Psoas muscle (tissue), 8 donors: Measurements from ENCODE around the gene ELOVL7. TPM values are rescaled to one million over a fixed set of nuclear protein-coding genes. Genes with fewer than 3 reads are reported as not detected.

ENCODE experiments used
- ATAC-seq, 4 donors: fragments of 200-7000 bp; cut with Tn5 transposase; one replicate each; pipeline ENCODE4 v1.9.1; 2020; ENCODE audit warnings: moderate library complexity in 3 of 4, mild to moderate bottlenecking in 2 of 4
- DNase-seq, 2 donors: peaks; one replicate each; pipeline ENCODE4 v3.0.0-alpha.2; 2020
- H3K27ac ChIP-seq: fragments of 200-600 bp; one replicate; pipeline ENCODE4 v1.8.0; 2022
- H3K27me3 ChIP-seq, 3 donors: fragments of 200-600 bp in 1 of 3; one replicate each; pipeline versions ENCODE4 v1.6.1 to v1.8.0; 2013 to 2022; ENCODE audit warnings: low read length in 2 of 3, mild to moderate bottlenecking in 2 of 3, moderate library complexity in 1 of 3; ENCODE audit not compliant: insufficient read depth in 3 of 3
- H3K36me3 ChIP-seq, 2 donors: fragments of 200-600 bp in 1 of 2; one replicate each; pipeline versions ENCODE4 v1.6.1 to v1.8.0; 2013 to 2022; ENCODE audit warnings: low read depth in 1 of 2, mild to moderate bottlenecking in 1 of 2, moderate library complexity in 1 of 2; ENCODE audit not compliant: insufficient read depth in 1 of 2
- H3K4me1 ChIP-seq: fragments of 200-600 bp; one replicate; pipeline ENCODE4 v1.8.0; 2022
- H3K4me3 ChIP-seq: fragments of 200-600 bp; one replicate; pipeline ENCODE4 v1.8.0; 2022; ENCODE audit warnings: mild to moderate bottlenecking
- H3K9me3 ChIP-seq: fragments of 200-600 bp; one replicate; pipeline ENCODE4 v1.8.0; 2022
- CTCF ChIP-seq: fragments of 200-600 bp; IDR thresholded peaks from one replicate; pipeline ENCODE4 v1.8.0; 2022; ENCODE audit warnings: antibody characterized with exemption
- whole genome bisulfite sequencing, 3 donors: extraction: QIAGEN DNeasy Blood & Tissue Kit; methylation state at CpG; one replicate each; pipeline versions ENCODE4 v1.1.6 to v1.1.7; 2013; 5-methylcytosine and 5-hydroxymethylcytosine counted together
- intact Hi-C, 2 donors: fragments of 100-400 bp; cut with DNase I; formaldehyde crosslinking; loops; one replicate each; pipeline versions ENCODE4 v1.11.0 to v1.14.2; 2022
- polyA plus RNA-seq, 3 donors: library from polyadenylated mRNA; stranded (reverse); fragments of 200-250 nt; gene quantifications; one replicate each; pipeline ENCODE4 v1.2.3, GENCODE V29; 2013
- total RNA-seq, 4 donors: library from RNA; stranded (reverse); fragmentation: NEBNext Ultra II Directional in 2 of 4; extraction: Animal tissue kit (Norgen Biotek cat#: 25700) in 2 of 4; gene quantifications; one replicate each; pipeline versions ENCODE4 v1.2.1 to v1.2.4, GENCODE V29; 2021 to 2023
- donor health status: healthy with polysubstance abuse.
- donor health status: DM: no; HTN: no; CAD: no; lungs with moderate emphysema.
- donor health status: Bipolar disorder and iron deficiency.
- donor health status: healthy.
- donor health status: DM: yes; HTN: yes; CAD: no.
- donor health status: DM: no; HTN: no; CAD: no.
- donor health status: DM: no; HTN: no; CAD: no.
- donor health status: DM: yes; HTN: yes; CAD: no.

The ELOVL7 gene
- total and polyA plus RNA-seq, 7 donors: 0.10 to 0.79 (median 0.21) TPM

GRCh38 chr5:60836131-60836530, 7.9 kb downstream of the ELOVL7 start:
- intact Hi-C loops: no loop called here
- Histone ChIP-seq H3K27me3 (peaks cover 0 to 7% (median 1%) of the 10 kb centered on the region in 3 donors), H3K4me1 (no peaks in the 10 kb centered on the region), H3K9me3 (no peaks in the 10 kb centered on the region), H3K27ac (no peak overlapping the region), H3K4me3 (no peak overlapping the region), H3K36me3 (no peaks in the 10 kb centered on the region)
- TF ChIP-seq CTCF: no peak
- ATAC-seq (no peak), DNase-seq (no peak)
- 17 to 29% (median 20%) methylated on average over 3 of the region's 3 CpGs for WGBS, 3 donors

- TF ChIP-seq CTCF: no peak
- H3K36me3 ChIP-seq: no peaks in the 10 kb centered on the region
- WGBS, 3 donors: 58 to 61% (median 61%) methylated on average over 5 of the region's 5 CpGs
- no peaks in the 10 kb centered on the region for H3K9me3 ChIP-seq
- H3K27ac ChIP-seq: no peak overlapping the region
- ATAC-seq (no peak), DNase-seq (no peak)
- intact Hi-C loops: no loop called here
- H3K4me1 ChIP-seq: no peaks in the 10 kb centered on the region
- peaks cover 0 to 7% (median 1%) of the 10 kb centered on the region in 3 donors for H3K27me3 ChIP-seq
- no peak overlapping the region for H3K4me3 ChIP-seq
Measured at GRCh38 chr5:60835554-60835953, 8.5 kb downstream of the ELOVL7 start.

GRCh38 chr5:60833520-60833919, 10.5 kb downstream of the ELOVL7 start:
- no peak for TF ChIP-seq CTCF
- Histone ChIP-seq H3K9me3 (no peaks in the 10 kb centered on the region), H3K27ac (no peak overlapping the region), H3K4me3 (no peak overlapping the region), H3K36me3 (no peaks in the 10 kb centered on the region), H3K27me3 (no peaks in the 10 kb centered on the region), H3K4me1 (no peaks in the 10 kb centered on the region)
- intact Hi-C loops: no loop called here
- DNase-seq (no peak), ATAC-seq (no peak)

GRCh38 chr5:60830581-60831127, 13.4 kb downstream of the ELOVL7 start:
- DNase-seq (no peak), ATAC-seq (no peak)
- Histone ChIP-seq H3K27ac (no peak overlapping the region), H3K4me1 (no peaks in the 10 kb centered on the region), H3K27me3 (no peaks in the 10 kb centered on the region), H3K36me3 (no peaks in the 10 kb centered on the region), H3K9me3 (no peaks in the 10 kb centered on the region), H3K4me3 (no peak overlapping the region)
- intact Hi-C loops: no loop called here
- no peak for TF ChIP-seq CTCF
